GM12892 (cell line): ENCODE data around the gene MIF.

ENCODE experiments used
- POLR2A ChIP-seq: IDR thresholded peaks from 2 replicates; pipeline ENCODE4 v1.6.1; 2011; ENCODE audit warnings: low read depth, low read length, control low read depth
- POLR2AphosphoS5 ChIP-seq: IDR thresholded peaks from 2 replicates; pipeline ENCODE4 v1.6.1; 2011; ENCODE audit warnings: low read depth, low read length, control low read depth
- TAF1 ChIP-seq: IDR thresholded peaks from 2 replicates; pipeline ENCODE4 v1.6.1; 2011; ENCODE audit warnings: low read depth, mild to moderate bottlenecking, control low read depth, low read length, borderline replicate concordance

- TF ChIP-seq POLR2A = no peak
- TF ChIP-seq POLR2AphosphoS5 = no peak
- no peak for TF ChIP-seq TAF1
These were observed 44.3 kb downstream of the MIF start for GRCh38 chr22:23938328-23939016.
